Testis (tissue), 3 donors: Measurements from ENCODE around the gene MPZL2. TPM values are rescaled to one million over a fixed set of nuclear protein-coding genes. Genes with fewer than 3 reads are reported as not detected.

Experiments used
- DNase-seq: peaks from one replicate; pipeline ENCODE4 v3.0.0-alpha.2; 2019
- H3K27ac ChIP-seq, 2 donors: fragments of 200-600 bp; sonication (generic); one replicate each; pipeline ENCODE4 v1.5.1; 2019
- H3K27me3 ChIP-seq: fragments of 200-600 bp; sonication (generic); one replicate; pipeline ENCODE4 v1.5.1; 2019
- H3K36me3 ChIP-seq: fragments of 200-600 bp; sonication (generic); one replicate; pipeline ENCODE4 v1.5.1; 2017; ENCODE audit warnings: low read depth; ENCODE audit errors: missing control alignments
- H3K4me1 ChIP-seq: fragments of 200-600 bp; sonication (generic); one replicate; pipeline ENCODE4 v1.5.1; 2019
- H3K4me3 ChIP-seq, 2 donors: fragments of 200-600 bp; sonication (generic); one replicate each; pipeline ENCODE4 v1.5.1; 2017 to 2019
- H3K9me3 ChIP-seq: fragments of 200-600 bp; sonication (generic); one replicate; pipeline ENCODE4 v1.5.1; 2017
- POLR2A ChIP-seq: fragments of 450-650 bp; IDR thresholded peaks from one replicate; pipeline ENCODE4 v1.6.1; 2017; ENCODE audit warnings: antibody characterized with exemption, mild to moderate bottlenecking, moderate library complexity
- WGBS, 2 donors: methylation state at CpG; one replicate each; pipeline ENCODE4 v1.1.5; 2018; 5-methylcytosine and 5-hydroxymethylcytosine counted together
- intact Hi-C: fragments of 100-400 bp; cut with DNase I; formaldehyde crosslinking; loops from one replicate; pipeline ENCODE4 v1.15.1; 2023; ENCODE audit warnings: low total_unique reads
- polyA plus RNA-seq: library from polyadenylated mRNA; stranded (reverse); fragments of 350-450 nt; fragmentation: Illumina TruSeq; extraction: RNeasy Lipid Tissue Mini Kit (QIAGEN cat#74804); gene quantifications from one replicate; pipeline ENCODE4 v1.2.3, GENCODE V29; 2014; ENCODE audit warnings: low read depth, low replicate concordance; ENCODE audit not compliant: insufficient read depth
- total RNA-seq, 2 donors: library from RNA; depleted of rRNA; stranded (reverse); fragments of >200 nt; gene quantifications; one replicate each; pipeline ENCODE4 v1.2.3, GENCODE V29; 2016
- TF ChIP-seq, protein P1 (sequence below), 3 experiments: fragments of 450-650 bp in 2 of 3; fragments of 200-600 bp in 1 of 3; sonication (generic) in 1 of 3; IDR thresholded peaks; one replicate each; pipeline ENCODE4 v1.5.1; 2016 to 2019; ENCODE audit warnings: antibody characterized with exemption in 3 of 3, mild to moderate bottlenecking in 2 of 3, moderate library complexity in 1 of 3

Gene MPZL2
- total and polyA plus RNA-seq, 3 donors from 2014 or later, result 1.7 to 4.2 (median 3.0) TPM

DNA sequence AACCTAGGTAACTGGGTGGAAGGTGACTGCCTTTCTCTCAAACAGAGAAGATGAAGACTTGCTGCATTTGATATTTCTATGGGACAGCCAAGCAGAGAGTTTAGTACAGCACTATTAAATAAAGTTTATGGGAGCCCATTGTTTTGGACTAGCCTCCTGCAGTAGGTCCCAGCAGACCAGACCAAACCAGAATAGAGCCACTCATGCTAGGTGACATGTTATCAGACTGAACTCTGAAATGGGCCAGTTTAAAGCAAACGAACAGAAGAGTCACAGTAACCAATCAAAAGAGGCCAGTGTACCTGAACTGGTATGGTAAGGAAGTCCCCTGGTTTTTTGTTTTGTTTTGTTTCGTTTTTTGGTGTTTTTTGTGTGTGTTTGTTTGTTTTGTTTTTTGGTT is 7.9 kb upstream of the MPZL2 start:
- Histone ChIP-seq H3K36me3 (no peaks in the 10 kb centered on the region), H3K27me3 (no peaks in the 10 kb centered on the region), H3K27ac (no peak overlapping the region), H3K4me1 (no peaks in the 10 kb centered on the region), H3K9me3 (no peaks in the 10 kb centered on the region), H3K4me3 (no peak overlapping the region)
- WGBS, 2 donors, result 75% methylated on average over 2 of the region's 2 CpGs
- no peak for DNase-seq
- intact Hi-C loops, result no loop called here
- TF ChIP-seq, protein P1, sequence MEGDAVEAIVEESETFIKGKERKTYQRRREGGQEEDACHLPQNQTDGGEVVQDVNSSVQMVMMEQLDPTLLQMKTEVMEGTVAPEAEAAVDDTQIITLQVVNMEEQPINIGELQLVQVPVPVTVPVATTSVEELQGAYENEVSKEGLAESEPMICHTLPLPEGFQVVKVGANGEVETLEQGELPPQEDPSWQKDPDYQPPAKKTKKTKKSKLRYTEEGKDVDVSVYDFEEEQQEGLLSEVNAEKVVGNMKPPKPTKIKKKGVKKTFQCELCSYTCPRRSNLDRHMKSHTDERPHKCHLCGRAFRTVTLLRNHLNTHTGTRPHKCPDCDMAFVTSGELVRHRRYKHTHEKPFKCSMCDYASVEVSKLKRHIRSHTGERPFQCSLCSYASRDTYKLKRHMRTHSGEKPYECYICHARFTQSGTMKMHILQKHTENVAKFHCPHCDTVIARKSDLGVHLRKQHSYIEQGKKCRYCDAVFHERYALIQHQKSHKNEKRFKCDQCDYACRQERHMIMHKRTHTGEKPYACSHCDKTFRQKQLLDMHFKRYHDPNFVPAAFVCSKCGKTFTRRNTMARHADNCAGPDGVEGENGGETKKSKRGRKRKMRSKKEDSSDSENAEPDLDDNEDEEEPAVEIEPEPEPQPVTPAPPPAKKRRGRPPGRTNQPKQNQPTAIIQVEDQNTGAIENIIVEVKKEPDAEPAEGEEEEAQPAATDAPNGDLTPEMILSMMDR (IDR thresholded peaks at IDR 0.05), result no peak
- TF ChIP-seq POLR2A, result no peak

DNA sequence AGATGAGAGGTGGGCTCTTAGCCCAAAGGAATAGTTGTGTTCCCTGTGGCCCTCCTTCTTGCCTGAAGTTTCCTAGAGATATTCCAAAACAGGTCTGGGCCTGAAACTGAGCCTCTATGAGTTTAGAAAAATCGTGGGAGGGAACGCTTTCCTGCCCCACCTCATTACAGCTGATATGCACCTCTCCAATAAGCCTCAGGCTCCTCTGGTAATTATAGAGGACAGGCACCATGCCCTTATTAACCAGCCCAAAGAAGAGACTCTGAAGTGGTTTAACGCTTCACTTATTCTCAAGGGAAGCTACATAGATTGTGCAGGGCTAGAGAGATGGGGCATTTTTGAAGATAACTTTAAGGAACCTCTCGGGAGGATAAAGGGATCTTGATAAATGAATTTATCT is 3.4 kb upstream of the MPZL2 start:
- no peaks in the 10 kb centered on the region for H3K27me3 ChIP-seq
- 79 to 90% methylated on average over 4 of the region's 4 CpGs for WGBS, 2 donors
- DNase-seq, result no peak
- peaks cover 5% of the 10 kb centered on the region for H3K4me1 ChIP-seq
- H3K36me3 ChIP-seq, result no peaks in the 10 kb centered on the region
- H3K27ac ChIP-seq, result no peak overlapping the region
- H3K9me3 ChIP-seq, result no peaks in the 10 kb centered on the region
- TF ChIP-seq, protein P1 (IDR thresholded peaks at IDR 0.05), result no peak
- TF ChIP-seq POLR2A, result no peak
- intact Hi-C loops, result no loop called here
- no peak overlapping the region for H3K4me3 ChIP-seq

DNA sequence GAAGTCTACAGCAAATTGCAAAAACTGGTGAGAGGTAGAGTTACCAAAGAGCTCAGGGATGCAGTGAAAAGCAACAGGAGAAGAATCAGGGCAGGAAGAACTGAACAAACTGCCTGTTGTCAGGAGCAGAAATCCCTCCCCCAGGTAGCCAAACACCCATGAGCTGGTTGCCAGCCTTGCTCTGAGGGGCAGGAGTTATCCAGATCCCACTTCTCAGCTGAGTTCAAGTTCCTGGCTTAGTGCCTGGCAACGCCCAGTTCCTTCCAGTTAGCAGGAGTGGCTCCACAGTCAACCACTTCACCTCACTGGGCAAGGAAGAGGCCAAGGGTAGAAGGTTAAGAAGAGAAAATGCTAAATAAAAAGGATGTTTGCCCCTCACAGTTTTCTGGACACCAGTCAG is 1.9 kb upstream of the MPZL2 start:
- H3K9me3 ChIP-seq, result no peaks in the 10 kb centered on the region
- no peak for DNase-seq
- no peak overlapping the region for H3K4me3 ChIP-seq
- H3K4me1 ChIP-seq, result peaks cover 5% of the 10 kb centered on the region
- 68 to 75% methylated on average over 1 of the region's 1 CpG for WGBS, 2 donors
- H3K27me3 ChIP-seq, result no peaks in the 10 kb centered on the region
- no peak overlapping the region for H3K27ac ChIP-seq
- no peaks in the 10 kb centered on the region for H3K36me3 ChIP-seq
- intact Hi-C loops, result no loop called here
- TF ChIP-seq, protein P1 (IDR thresholded peaks at IDR 0.05), result no peak
- TF ChIP-seq POLR2A, result no peak

DNA sequence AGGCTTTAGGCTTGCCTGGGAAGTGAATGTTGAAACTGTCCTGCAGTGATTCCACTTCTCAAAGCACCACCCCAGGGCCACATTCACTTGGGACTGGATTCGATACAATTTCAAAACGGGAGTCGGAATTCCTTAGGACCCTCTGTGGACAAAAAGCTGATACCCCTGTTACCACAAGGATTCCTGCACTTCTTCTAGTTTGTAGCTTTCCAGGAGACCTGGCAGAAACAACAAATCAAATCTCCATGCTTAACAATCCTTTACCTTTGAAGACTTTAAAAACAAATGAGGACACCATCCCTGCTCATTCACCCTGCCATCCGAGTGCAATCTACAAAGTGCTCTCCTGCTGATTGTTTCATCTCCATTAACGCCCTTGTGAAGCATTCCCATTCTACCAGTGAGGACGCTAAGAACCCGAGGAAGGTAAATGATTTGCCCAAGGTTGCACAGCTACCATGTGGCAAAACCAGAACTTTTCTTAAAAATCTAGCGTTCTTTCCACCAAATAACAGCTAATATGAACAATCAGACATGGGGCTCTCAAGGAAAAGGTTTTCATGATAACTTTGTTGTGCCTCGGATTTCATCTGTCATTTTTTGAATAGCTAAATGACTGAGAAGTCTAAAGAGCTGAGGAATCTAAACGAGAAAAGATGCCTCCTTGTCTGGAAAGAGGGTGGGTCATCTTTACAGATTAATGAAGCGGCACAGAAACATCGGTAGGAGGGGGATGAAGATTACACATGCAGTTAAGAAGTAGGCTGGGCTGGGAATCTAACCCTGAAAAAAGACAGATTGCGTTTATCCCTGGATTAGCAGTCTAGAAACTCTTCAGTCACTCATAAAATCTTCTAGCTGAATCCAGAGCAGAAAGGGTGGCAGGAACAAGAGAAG is 720 bp upstream of the MPZL2 start:
- H3K4me1 ChIP-seq, result peaks cover 5% of the 10 kb centered on the region
- WGBS, 2 donors, result 45 to 47% methylated on average over 13 of the region's 13 CpGs
- H3K27ac ChIP-seq, result no peak overlapping the region
- TF ChIP-seq, protein P1 (IDR thresholded peaks at IDR 0.05), result no peak
- TF ChIP-seq POLR2A, result no peak
- intact Hi-C loops, result no loop called here
- DNase-seq, result no peak
- H3K4me3 ChIP-seq, result peak overlapping the region in 1 of 2 donors; percentile 30
- no peaks in the 10 kb centered on the region for H3K9me3 ChIP-seq
- no peaks in the 10 kb centered on the region for H3K27me3 ChIP-seq
- no peaks in the 10 kb centered on the region for H3K36me3 ChIP-seq

DNA sequence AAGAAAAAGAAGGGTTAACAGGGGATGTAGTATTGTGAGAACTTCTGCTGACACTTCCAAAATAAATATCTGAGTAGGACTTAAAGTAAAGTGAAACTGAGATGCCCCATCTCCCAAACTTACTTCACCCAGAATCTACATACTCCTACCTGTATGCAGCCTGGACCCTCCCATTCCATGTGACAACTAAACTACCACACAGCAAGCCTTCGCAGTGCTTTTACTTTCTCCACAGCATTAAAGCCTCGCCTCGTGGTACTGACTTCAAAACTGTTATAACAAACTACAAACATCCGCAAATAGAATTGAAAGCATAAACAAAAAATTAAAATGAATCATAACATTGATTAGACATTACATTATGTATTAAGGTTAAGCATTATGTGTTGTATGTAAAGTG is 985 bp downstream of the MPZL2 start:
- Histone ChIP-seq H3K27me3 (no peaks in the 10 kb centered on the region), H3K4me3 (no peak overlapping the region), H3K27ac (no peak overlapping the region), H3K9me3 (no peaks in the 10 kb centered on the region), H3K4me1 (peaks cover 5% of the 10 kb centered on the region), H3K36me3 (no peaks in the 10 kb centered on the region)
- intact Hi-C loops, result no loop called here
- TF ChIP-seq POLR2A, result no peak
- TF ChIP-seq, protein P1 (IDR thresholded peaks at IDR 0.05), result no peak
- WGBS, 2 donors, result 85 to 86% methylated on average over 4 of the region's 4 CpGs
- DNase-seq, result no peak
